GM10847 (cell line): Measurements from ENCODE around the gene GRIN1.

Source experiments
- POLR2A ChIP-seq: IDR thresholded peaks from 2 replicates; pipeline ENCODE4 v1.6.1; 2011; ENCODE audit not compliant: insufficient read length; ENCODE audit errors: extremely low read depth

GRIN1 gene

GRCh38 chr9:137184881-137185660, 46.1 kb downstream of the GRIN1 start:
- no peak for TF ChIP-seq POLR2A

GRCh38 chr9:137185921-137186320, 47.0 kb downstream of the GRIN1 start:
- no peak for TF ChIP-seq POLR2A

- no peak for TF ChIP-seq POLR2A
These were observed 47.4 kb downstream of the GRIN1 start for GRCh38 chr9:137186385-137186784.

GRCh38 chr9:137187386-137187785, 48.4 kb downstream of the GRIN1 start:
- no peak for TF ChIP-seq POLR2A

- no peak for TF ChIP-seq POLR2A
These were observed 49.1 kb downstream of the GRIN1 start for GRCh38 chr9:137188086-137188489.

- peak; percentile 94 for TF ChIP-seq POLR2A
These were observed 49.7 kb downstream of the GRIN1 start, which contains the start of the genes ANAPC2 and SSNA1 for GRCh38 chr9:137188490-137189296. ANAPC2 (minus strand) TSS chr9:137188560; CDS start chr9:137188532, 28 bp downstream. SSNA1 (plus strand) TSS chr9:137188676; CDS start chr9:137188727, 51 bp downstream.

- TF ChIP-seq POLR2A = no peak
These were observed 50.6 kb downstream of the GRIN1 start for GRCh38 chr9:137189297-137190295.

GRCh38 chr9:137190315-137190856, 51.4 kb downstream of the GRIN1 start:
- no peak for TF ChIP-seq POLR2A

- no peak for TF ChIP-seq POLR2A
These were observed 52.3 kb downstream of the GRIN1 start for GRCh38 chr9:137191245-137191644.

- TF ChIP-seq POLR2A = no peak
These were observed 52.9 kb downstream of the GRIN1 start for GRCh38 chr9:137191691-137192447.

- no peak for TF ChIP-seq POLR2A
These were observed 53.5 kb downstream of the GRIN1 start for GRCh38 chr9:137192448-137192780.

- TF ChIP-seq POLR2A = no peak
These were observed 53.9 kb downstream of the GRIN1 start for GRCh38 chr9:137192859-137193258.

GRCh38 chr9:137193771-137194170, 54.8 kb downstream of the GRIN1 start:
- TF ChIP-seq POLR2A = no peak

- TF ChIP-seq POLR2A = no peak
These were observed 55.4 kb downstream of the GRIN1 start for GRCh38 chr9:137194388-137194787.
